Measurements from ENCODE around the gene RUBCN.
A peak's percentile ranks its signal among the peaks of the same experiment; 100 is the strongest.
"Not testable (repeated sequence)": the region's sequence is repeated elsewhere in the genome, so short reads cannot be mapped to it uniquely, and the experiment has no call there.

Gene RUBCN

GRCh38 chr3:197680955-197681521 lies 55.7 kb downstream of the RUBCN start:
- no peak for DNase-seq

DNA sequence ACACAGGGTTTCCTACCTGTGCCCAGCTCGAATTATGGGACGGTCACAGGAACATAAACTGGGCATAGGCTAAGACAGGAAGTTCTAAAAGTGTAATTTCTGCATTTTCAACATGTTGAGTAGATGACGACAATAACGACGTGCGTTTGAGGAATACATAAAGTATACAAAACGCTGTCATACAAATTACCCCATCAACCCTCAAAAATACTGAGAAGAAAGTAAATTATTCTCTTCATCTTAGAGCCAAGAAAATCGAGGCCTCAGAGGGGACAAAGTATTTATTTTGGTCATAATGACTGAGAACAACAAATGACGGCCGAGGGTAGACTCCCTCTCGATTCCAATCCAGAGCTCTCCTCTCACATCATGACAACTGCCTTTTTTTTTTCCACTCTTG lies 60.8 kb downstream of the RUBCN start:
- no peak for DNase-seq

- no peak for DNase-seq
These were observed 61.2 kb downstream of the RUBCN start for GRCh38 chr3:197675563-197675860.

DNA sequence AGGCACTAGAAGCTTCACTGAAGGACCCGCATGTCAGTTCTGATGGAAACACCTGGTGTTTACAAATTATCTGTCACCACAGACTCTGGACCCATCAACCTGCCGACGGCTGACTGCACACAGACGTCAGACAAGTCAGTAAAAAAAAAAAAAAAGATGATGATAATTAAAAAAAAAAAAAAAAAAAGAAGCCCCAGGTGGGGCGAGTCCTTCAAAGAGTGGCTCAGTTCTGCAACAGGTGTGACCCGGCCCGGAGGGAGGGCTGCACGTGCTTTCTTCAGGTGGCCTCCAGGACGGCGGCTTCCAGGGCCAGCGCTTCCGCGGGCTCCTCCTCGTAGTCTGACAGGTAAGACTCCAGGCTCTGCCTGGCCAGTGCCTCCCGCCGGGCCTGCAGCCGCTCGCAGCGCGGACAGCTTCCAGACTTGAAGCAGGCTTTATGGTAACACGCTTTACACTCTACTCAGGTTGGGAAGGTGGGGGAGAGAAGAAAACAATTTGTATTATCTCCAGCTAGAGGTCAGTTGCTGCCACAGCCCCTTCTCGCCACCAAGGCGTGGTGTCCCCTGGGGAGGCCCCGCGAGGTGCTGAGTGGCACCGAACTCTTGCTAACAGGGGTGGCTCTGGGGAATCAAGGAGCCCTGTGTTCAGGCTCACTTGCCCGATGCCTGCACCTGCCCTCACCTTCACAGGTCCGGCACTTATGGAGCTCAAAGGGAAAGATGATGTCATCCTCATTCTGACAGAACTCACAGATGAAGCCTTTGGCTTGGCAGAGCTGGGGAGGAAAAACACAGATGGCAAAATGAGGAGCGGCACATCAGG lies 61.8 kb downstream of the RUBCN start:
- no peak for DNase-seq

DNA sequence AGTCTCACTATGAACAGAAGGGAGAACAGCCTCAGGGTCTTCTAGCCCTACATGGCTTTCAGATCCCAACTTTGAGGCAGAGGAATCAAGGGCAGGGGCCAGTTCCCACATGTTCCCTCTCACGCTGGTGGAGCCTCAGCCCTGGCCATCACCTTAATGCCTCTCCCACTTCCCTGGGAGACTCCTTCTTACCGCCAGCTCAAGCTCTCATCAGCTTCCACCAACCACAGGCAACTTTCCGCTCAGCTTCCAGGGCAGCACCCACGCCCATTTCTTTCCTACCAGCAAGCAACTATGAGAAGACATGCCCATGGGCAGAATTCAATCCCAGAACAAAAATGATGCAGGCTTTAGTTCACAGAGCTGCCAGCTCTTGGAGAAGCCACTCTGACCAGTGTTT lies 63.5 kb downstream of the RUBCN start:
- no peak for DNase-seq

DNA sequence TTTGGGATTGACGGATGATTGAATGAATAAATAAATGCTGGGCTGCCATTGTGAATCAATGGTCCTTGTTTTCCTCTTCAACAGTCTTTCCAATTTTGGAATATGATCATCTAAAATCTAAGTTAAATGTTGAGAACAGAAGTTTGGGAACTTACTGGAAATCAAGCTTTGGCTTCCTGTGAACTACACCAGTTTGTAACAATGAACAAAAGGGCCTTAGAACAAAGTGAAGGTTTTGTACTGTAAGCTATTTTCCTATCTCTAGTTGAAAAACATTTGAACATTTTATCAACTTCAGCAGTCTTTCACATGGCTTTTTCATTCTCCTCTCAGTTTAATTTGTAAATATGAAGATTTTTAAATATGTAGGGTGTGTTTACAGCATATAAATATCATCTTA lies 66.3 kb downstream of the RUBCN start:
- DNase-seq, result no peak

- no peak for DNase-seq
These were observed 68.7 kb downstream of the RUBCN start for GRCh38 chr3:197667968-197668367.

DNA sequence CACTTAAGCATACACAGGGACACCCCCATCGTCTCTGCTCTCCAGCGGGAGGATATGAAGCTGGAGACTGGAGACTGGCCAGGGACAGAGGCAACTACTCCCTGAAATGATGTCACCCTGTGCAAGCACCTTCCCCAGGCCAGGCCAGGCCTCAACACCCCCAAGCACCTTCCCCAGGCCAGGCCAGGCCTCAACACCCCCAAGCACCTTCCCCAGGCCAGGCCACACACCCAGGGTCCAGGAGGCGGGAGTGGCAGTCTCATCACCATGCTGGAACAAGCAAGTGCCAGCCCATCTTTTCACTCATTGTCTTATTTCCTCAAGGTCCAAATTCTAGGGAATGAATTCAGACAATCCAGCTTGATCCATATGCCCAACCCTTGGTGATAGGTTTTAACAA lies 69.4 kb downstream of the RUBCN start:
- DNase-seq, result not testable (repeated sequence)

GRCh38 chr3:197666221-197666842 lies 70.4 kb downstream of the RUBCN start:
- not testable (repeated sequence) for DNase-seq

- DNase-seq, result not testable (repeated sequence)
These were observed 71.2 kb downstream of the RUBCN start for GRCh38 chr3:197665549-197665948.

- DNase-seq, result not testable (repeated sequence)
These were observed 71.6 kb downstream of the RUBCN start for GRCh38 chr3:197665142-197665491.

DNA sequence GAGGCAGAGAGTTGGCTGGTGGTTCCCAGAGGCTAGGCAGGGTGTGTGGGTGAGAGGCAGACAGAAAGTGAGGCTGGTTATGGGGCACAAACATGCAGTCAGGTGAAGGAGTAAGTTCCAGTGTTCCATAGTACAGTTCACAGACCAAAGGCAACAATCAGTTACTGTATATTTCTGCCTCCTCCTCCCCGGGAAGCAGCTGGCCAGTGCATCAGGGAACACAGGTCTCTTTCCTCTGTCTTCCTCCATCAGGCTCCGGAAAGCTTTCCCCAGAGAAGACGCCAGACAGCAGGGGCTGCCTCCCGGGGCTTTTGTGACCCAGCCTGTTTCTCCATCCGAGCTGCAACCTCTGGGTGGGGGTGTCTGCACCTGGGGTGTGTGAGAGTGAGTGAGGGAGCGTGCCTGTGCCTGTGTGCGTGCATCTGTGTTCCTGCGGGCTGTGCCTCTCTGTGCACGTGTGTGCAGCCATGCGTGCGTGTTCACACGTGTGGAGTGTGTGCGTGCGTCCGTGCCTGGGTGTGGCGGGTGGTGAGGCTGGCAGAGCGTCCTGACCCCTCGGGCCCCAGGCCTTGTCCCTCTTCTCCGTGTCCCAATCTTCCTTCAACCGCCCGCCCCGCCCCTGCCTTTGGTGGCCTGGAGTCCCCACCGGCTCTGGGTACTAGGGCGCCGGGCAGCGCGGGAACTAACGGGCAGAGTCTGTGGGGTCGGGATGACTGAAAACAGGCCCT lies 72.1 kb downstream of the RUBCN start:
- DNase-seq, result peak; percentile 71

- DNase-seq, result not testable (repeated sequence)
These were observed 73.2 kb downstream of the RUBCN start for GRCh38 chr3:197663367-197664140.

DNA sequence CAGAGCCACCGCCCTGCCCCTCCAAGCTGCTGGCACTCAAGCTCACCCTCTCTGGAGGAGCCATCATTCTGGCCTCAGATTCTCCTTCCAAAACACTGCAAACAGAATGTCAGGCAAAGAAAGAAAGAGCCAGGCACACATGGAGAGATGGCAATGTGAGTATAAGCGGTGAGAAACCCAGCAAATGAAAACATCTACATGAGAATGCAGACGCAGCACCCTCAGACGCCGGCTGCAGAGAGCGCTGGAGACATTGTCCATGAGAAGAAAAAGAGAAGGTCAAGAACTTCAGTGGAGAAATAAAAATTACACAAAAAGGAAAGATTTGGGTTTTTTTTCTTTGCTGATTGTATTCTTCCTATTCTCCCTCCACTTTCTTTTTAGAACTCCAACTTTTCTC lies 74.4 kb downstream of the RUBCN start:
- not testable (repeated sequence) for DNase-seq

DNA sequence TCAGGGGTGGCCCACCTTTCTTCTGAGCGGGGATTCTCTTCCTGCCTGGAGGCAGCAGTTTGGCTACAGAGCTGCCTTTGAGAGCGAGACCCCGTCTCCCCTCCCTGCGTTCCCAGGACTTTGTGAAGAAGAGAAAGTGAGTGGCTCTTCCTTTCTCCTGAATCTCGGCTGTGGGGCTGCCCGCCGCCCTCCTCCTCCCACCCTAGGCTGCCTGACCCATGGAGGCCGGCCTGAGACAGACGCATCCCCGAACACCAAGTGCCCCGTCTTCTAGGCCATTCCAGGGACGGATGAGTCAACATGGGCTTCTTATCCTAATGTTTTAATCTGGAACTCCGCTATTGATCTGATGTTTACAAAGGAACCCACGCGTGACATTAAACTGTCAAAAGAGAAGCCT lies 74.8 kb downstream of the RUBCN start:
- DNase-seq, result not testable (repeated sequence)

DNA sequence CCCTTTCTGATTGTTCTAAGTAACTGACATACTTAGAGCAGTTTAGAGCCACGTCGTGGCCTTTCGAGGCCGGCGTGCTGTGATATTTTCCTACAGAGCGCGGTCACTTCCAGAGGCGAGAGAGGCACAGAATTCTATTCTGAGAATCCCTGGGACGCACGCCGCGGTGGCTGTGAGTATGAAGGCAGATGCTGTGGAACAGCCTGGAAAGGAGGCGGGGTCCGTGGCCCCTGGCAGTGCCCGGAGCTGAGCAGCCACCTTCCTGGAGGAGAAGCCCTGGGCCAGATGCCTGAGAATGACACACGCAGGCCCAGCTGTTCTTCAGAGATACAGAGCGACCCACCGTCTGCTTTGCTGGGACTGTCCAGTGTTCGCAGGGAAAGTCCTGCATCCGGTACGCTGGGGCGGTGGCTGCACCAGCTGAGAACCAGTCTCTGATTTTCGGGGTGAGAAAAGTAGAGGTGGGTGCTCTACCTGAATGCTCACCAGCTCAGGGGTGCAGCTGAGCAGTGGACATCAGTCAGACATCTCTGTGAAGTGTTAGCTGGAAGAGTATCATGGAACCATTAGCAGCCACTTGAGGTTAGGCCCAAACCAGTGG lies 75.4 kb downstream of the RUBCN start:
- not testable (repeated sequence) for DNase-seq

GRCh38 chr3:197659701-197660100 lies 77.0 kb downstream of the RUBCN start:
- not testable (repeated sequence) for DNase-seq

- DNase-seq, result not testable (repeated sequence)
These were observed 77.6 kb downstream of the RUBCN start for GRCh38 chr3:197659144-197659543.

- not testable (repeated sequence) for DNase-seq
These were observed 78.0 kb downstream of the RUBCN start for GRCh38 chr3:197658706-197659105.

DNA sequence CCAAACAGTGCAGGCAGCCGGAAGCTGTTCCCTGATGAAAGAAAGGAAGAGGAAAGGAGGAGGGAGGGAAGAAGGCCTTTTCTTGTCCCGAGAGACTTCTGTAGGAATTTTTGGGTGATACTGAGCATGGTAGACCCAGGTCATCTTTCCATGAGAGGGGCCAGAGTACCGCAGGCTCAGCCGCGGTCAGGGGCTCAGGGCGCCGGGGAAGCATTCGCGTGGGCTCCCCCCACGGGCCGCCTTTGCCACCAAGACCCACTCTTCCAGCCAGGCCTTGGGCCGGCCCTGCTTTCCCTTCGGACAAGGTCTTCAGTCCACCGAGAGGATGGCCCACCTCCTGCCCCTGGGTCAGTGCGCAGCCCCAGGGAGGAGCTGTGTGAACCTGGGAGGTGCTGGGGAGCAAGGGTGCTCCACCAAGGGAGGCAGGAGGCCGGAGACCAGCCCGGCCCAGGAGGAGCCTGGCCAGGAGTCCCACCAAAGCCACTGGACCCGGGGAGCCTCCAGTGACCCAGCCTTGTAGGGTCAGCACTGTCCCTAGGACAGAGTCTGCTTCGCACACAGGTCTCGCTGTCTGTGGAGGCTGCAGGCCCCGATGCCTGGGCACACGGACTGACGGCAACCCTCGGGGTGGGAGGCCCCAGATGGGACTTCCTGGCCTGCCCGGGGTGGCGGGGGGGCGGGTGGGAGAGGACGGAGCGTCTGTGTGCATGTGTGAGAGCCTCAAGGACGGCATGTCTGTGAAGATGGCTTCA lies 79.0 kb downstream of the RUBCN start:
- not testable (repeated sequence) for DNase-seq

GRCh38 chr3:197656960-197657359 lies 79.7 kb downstream of the RUBCN start:
- DNase-seq, result not testable (repeated sequence)

- DNase-seq, result not testable (repeated sequence)
These were observed 80.6 kb downstream of the RUBCN start for GRCh38 chr3:197656129-197656528.

Measured in activated CD8-positive, alpha-beta memory T cell treated with anti-CD3 and anti-CD28 coated beads, Interleukin-2, amount 50 U/mL, for 48 hours (primary cell).